HFFc6 (cell line): ENCODE data around the gene GPR137B. TPM values are rescaled to one million over a fixed set of nuclear protein-coding genes. Genes with fewer than 3 reads are reported as not detected.
A peak's percentile ranks its signal among the peaks of the same experiment; 100 is the strongest.

ENCODE experiments used
- DNase-seq: peaks from one replicate; pipeline ENCODE4 v3.0.0-alpha.2; 2018
- H3K27ac Mint-ChIP-seq: 2 replicates; pipeline ENCODE4 v1.8.0; 2020; ENCODE audit warnings: mild to moderate bottlenecking, mixed read lengths
- H3K27me3 Mint-ChIP-seq: 2 replicates; pipeline ENCODE4 v1.8.0; 2021; ENCODE audit warnings: mild to moderate bottlenecking, moderate library complexity, mixed read lengths; ENCODE audit not compliant: insufficient read depth
- H3K36me3 Mint-ChIP-seq: 2 replicates; pipeline ENCODE4 v1.8.0; 2021; ENCODE audit warnings: low read depth, mixed read lengths
- H3K4me1 Mint-ChIP-seq: 2 replicates; pipeline ENCODE4 v1.8.0; 2020; ENCODE audit warnings: low read depth, mixed read lengths
- H3K4me3 Mint-ChIP-seq: 2 replicates; pipeline ENCODE4 v1.8.0; 2020; ENCODE audit warnings: mild to moderate bottlenecking, moderate library complexity, mixed read lengths
- H3K9me3 Mint-ChIP-seq: 2 replicates; pipeline ENCODE4 v1.8.0; 2020; ENCODE audit warnings: mild to moderate bottlenecking, mixed read lengths
- CTCF ChIP-seq: fragments of 200-600 bp; sonication (generic); IDR thresholded peaks from 2 replicates; pipeline ENCODE4 v1.5.0; 2021; ENCODE audit warnings: antibody characterized with exemption, mild to moderate bottlenecking
- total RNA-seq, 6 experiments: library from RNA; stranded (reverse); fragmentation: NEBNext Ultra II Directional; extraction: Animal tissue kit (Norgen Biotek cat#: 25700); gene quantifications; 2 replicates in 1 of 6; 3 replicates in 5 of 6; pipeline ENCODE4 v1.2.3, GENCODE V29; 2021

Gene GPR137B
- total RNA-seq, 6 experiments from 2014 or later: 9.7 to 13.8 (median 11.9) TPM

- H3K4me1 Mint-ChIP-seq: no peaks in the 10 kb centered on the region; the same call in 1 of the 2 replicates
- DNase-seq: no peak
- TF ChIP-seq CTCF: no peak
- H3K9me3 Mint-ChIP-seq: no peaks in the 10 kb centered on the region
- no peak overlapping the region for H3K27ac Mint-ChIP-seq
- peaks cover 23% of the 10 kb centered on the region for H3K27me3 Mint-ChIP-seq
- H3K36me3 Mint-ChIP-seq: no peaks in the 10 kb centered on the region
- peak overlapping the region; percentile 40 for H3K4me3 Mint-ChIP-seq
Observed at GRCh38 chr1:236120721-236121153, 21.6 kb upstream of the GPR137B start.

- Mint-ChIP-seq H3K9me3 (no peaks in the 10 kb centered on the region), H3K27me3 (peaks cover 30% of the 10 kb centered on the region), H3K36me3 (no peaks in the 10 kb centered on the region), H3K27ac (no peak overlapping the region), H3K4me3 (no peak overlapping the region), H3K4me1 (no peaks in the 10 kb centered on the region; the same call in 1 of the 2 replicates)
- TF ChIP-seq CTCF: no peak
- DNase-seq: no peak
Observed at GRCh38 chr1:236122176-236122575, 20.2 kb upstream of the GPR137B start.

- H3K27me3 Mint-ChIP-seq: peaks cover 30% of the 10 kb centered on the region
- H3K4me3 Mint-ChIP-seq: no peak overlapping the region
- no peak for DNase-seq
- no peaks in the 10 kb centered on the region; the same call in 1 of the 2 replicates for H3K4me1 Mint-ChIP-seq
- H3K27ac Mint-ChIP-seq: no peak overlapping the region
- no peaks in the 10 kb centered on the region for H3K36me3 Mint-ChIP-seq
- no peak for TF ChIP-seq CTCF
- no peaks in the 10 kb centered on the region for H3K9me3 Mint-ChIP-seq
Observed at GRCh38 chr1:236123563-236123962, 18.8 kb upstream of the GPR137B start.

GRCh38 chr1:236124965-236125364 is 17.4 kb upstream of the GPR137B start:
- Mint-ChIP-seq H3K4me1 (no peaks in the 10 kb centered on the region; the same call in 1 of the 2 replicates), H3K27me3 (peaks cover 34% of the 10 kb centered on the region), H3K9me3 (no peaks in the 10 kb centered on the region), H3K27ac (no peak overlapping the region), H3K36me3 (no peaks in the 10 kb centered on the region), H3K4me3 (no peak overlapping the region)
- DNase-seq: no peak
- 0 out of 2 replicates have a peak, but pooled peaks have one; percentile 10 for TF ChIP-seq CTCF

- no peak for DNase-seq
- Mint-ChIP-seq H3K27me3 (peaks cover 27% of the 10 kb centered on the region), H3K4me1 (no peaks in the 10 kb centered on the region), H3K27ac (no peak overlapping the region), H3K4me3 (no peak overlapping the region), H3K9me3 (no peaks in the 10 kb centered on the region), H3K36me3 (no peaks in the 10 kb centered on the region)
- no peak for TF ChIP-seq CTCF
Observed at GRCh38 chr1:236127045-236127444, 15.3 kb upstream of the GPR137B start.
